ENCODE data around the gene NFATC1.

NFATC1 gene

GRCh38 chr18:79534356-79534755, 138.6 kb downstream of the NFATC1 start:
- DNase-seq (ENCODE audit: low read depth in 2 of 2): no peak

- DNase-seq (ENCODE audit: low read depth in 2 of 2): no peak
Measured at GRCh38 chr18:79537758-79538157, 142.0 kb downstream of the NFATC1 start.

GRCh38 chr18:79538635-79539034, 142.9 kb downstream of the NFATC1 start:
- DNase-seq (ENCODE audit: low read depth in 2 of 2): no peak

- DNase-seq (ENCODE audit: low read depth in 2 of 2): no peak
Measured at GRCh38 chr18:79540161-79540903, 144.6 kb downstream of the NFATC1 start.

- DNase-seq (ENCODE audit: low read depth in 2 of 2): no peak
Measured at GRCh38 chr18:79540904-79541282, 145.2 kb downstream of the NFATC1 start.

GRCh38 chr18:79542213-79542612, 146.5 kb downstream of the NFATC1 start:
- DNase-seq (ENCODE audit: low read depth in 2 of 2): no peak

- DNase-seq (ENCODE audit: low read depth in 2 of 2): no peak
Measured at GRCh38 chr18:79542876-79543750, 147.4 kb downstream of the NFATC1 start.

GRCh38 chr18:79543861-79544385, 148.2 kb downstream of the NFATC1 start:
- DNase-seq (ENCODE audit: low read depth in 2 of 2): no peak

- no peak for DNase-seq (ENCODE audit: low read depth in 2 of 2)
Measured at GRCh38 chr18:79544386-79544963, 148.7 kb downstream of the NFATC1 start.

- no peak for DNase-seq (ENCODE audit: low read depth in 2 of 2)
Measured at GRCh38 chr18:79545255-79545654, 149.5 kb downstream of the NFATC1 start.

GRCh38 chr18:79545736-79546171, 150.0 kb downstream of the NFATC1 start:
- no peak for DNase-seq (ENCODE audit: low read depth in 2 of 2)

GRCh38 chr18:79546781-79547272, 151.1 kb downstream of the NFATC1 start:
- no peak for DNase-seq (ENCODE audit: low read depth in 2 of 2)

GRCh38 chr18:79547413-79548076, 151.8 kb downstream of the NFATC1 start:
- no peak for DNase-seq (ENCODE audit: low read depth in 2 of 2)

GRCh38 chr18:79548077-79548450, 152.3 kb downstream of the NFATC1 start:
- DNase-seq (ENCODE audit: low read depth in 2 of 2): no peak

- DNase-seq (ENCODE audit: low read depth in 2 of 2): no peak
Measured at GRCh38 chr18:79548621-79548985, 152.9 kb downstream of the NFATC1 start.

GRCh38 chr18:79548986-79549637, 153.4 kb downstream of the NFATC1 start:
- DNase-seq (ENCODE audit: low read depth in 2 of 2): no peak

GRCh38 chr18:79549638-79550000, 153.9 kb downstream of the NFATC1 start:
- DNase-seq (ENCODE audit: low read depth in 2 of 2): no peak

- no peak for DNase-seq (ENCODE audit: low read depth in 2 of 2)
Measured at GRCh38 chr18:79552140-79552631, 156.5 kb downstream of the NFATC1 start.

- no peak for DNase-seq (ENCODE audit: low read depth in 2 of 2)
Measured at GRCh38 chr18:79552696-79553095, 157.0 kb downstream of the NFATC1 start.

GRCh38 chr18:79553154-79553553, 157.4 kb downstream of the NFATC1 start:
- DNase-seq (ENCODE audit: low read depth in 2 of 2): no peak

GRCh38 chr18:79553696-79554095, 158.0 kb downstream of the NFATC1 start:
- DNase-seq (ENCODE audit: low read depth in 2 of 2): no peak
